Effector CD4-positive, alpha-beta T cell (primary cell): Measurements from ENCODE around the gene PPP1R7.
"Not testable (repeated sequence)": the region's sequence is repeated elsewhere in the genome, so short reads cannot be mapped to it uniquely, and the experiment has no call there.

ENCODE experiments used
- DNase-seq: peaks from one replicate; pipeline ENCODE4 v3.0.0-alpha.2; 2020
- total RNA-seq: gene quantifications from one replicate; lab custom pipeline; 2026; lab: John Stamatoyannopoulos, UW

The PPP1R7 gene
- 38.1 reads per million, percentile 62 among the genes with 10 or more reads in this experiment for total RNA-seq

- DNase-seq, result peak; percentile 96
These were observed at the start of gene PPP1R7 for GRCh38 chr2:241149925-241150659. PPP1R7 (plus strand) TSS chr2:241150467; CDS start chr2:241150496, 29 bp downstream.

- DNase-seq, result peak; percentile 83
These were observed 47.9 kb upstream of the PPP1R7 start, which contains the start of gene MTERF4 for GRCh38 chr2:241102239-241102803. MTERF4 (minus strand) TSS chr2:241102287; CDS start chr2:241102273, 14 bp downstream.

- DNase-seq, result no peak
These were observed 47.1 kb upstream of the PPP1R7 start for GRCh38 chr2:241103176-241103595.

GRCh38 chr2:241104611-241105010 lies 45.7 kb upstream of the PPP1R7 start:
- DNase-seq, result not testable (repeated sequence)

- DNase-seq, result no peak
These were observed 44.6 kb upstream of the PPP1R7 start for GRCh38 chr2:241105641-241106040.

- no peak for DNase-seq
These were observed 43.1 kb upstream of the PPP1R7 start for GRCh38 chr2:241107031-241107783.

GRCh38 chr2:241108271-241109209 lies 41.7 kb upstream of the PPP1R7 start:
- DNase-seq, result peak; percentile 27

GRCh38 chr2:241109210-241110088 lies 40.8 kb upstream of the PPP1R7 start:
- no peak for DNase-seq

GRCh38 chr2:241110089-241110606 lies 40.1 kb upstream of the PPP1R7 start:
- no peak for DNase-seq

- DNase-seq, result no peak
These were observed 39.4 kb upstream of the PPP1R7 start for GRCh38 chr2:241110607-241111439.

GRCh38 chr2:241111440-241111805 lies 38.8 kb upstream of the PPP1R7 start:
- peak; percentile 30 for DNase-seq

GRCh38 chr2:241112046-241112445 lies 38.2 kb upstream of the PPP1R7 start:
- no peak for DNase-seq

GRCh38 chr2:241112592-241112991 lies 37.7 kb upstream of the PPP1R7 start:
- peak; percentile 36 for DNase-seq

- no peak for DNase-seq
These were observed 35.4 kb upstream of the PPP1R7 start for GRCh38 chr2:241114836-241115235.

GRCh38 chr2:241115361-241115760 lies 34.9 kb upstream of the PPP1R7 start:
- DNase-seq, result no peak

GRCh38 chr2:241116606-241117560 lies 33.4 kb upstream of the PPP1R7 start:
- no peak for DNase-seq

- DNase-seq, result no peak
These were observed 31.3 kb upstream of the PPP1R7 start for GRCh38 chr2:241118737-241119505.

- no peak for DNase-seq
These were observed 29.8 kb upstream of the PPP1R7 start for GRCh38 chr2:241120440-241120839.
